SK-N-SH (cell line): ENCODE measurements around the gene MAD1L1.

ENCODE experiments used
- EZH2phosphoT487 ChIP-seq: fragments of 200-600 bp; sonication (generic); IDR thresholded peaks from 2 replicates; pipeline ENCODE4 v1.6.1; 2017; ENCODE audit warnings: low read depth, mixed run types, mild to moderate bottlenecking, antibody characterized with exemption, moderate library complexity, borderline replicate concordance
- FOXJ3 ChIP-seq: sonication (generic); formaldehyde crosslinking; IDR thresholded peaks from 2 replicates; pipeline ENCODE4 v1.5.1; 2020; ENCODE audit warnings: mild to moderate bottlenecking, missing genetic modification reagents
- GABPA ChIP-seq: IDR thresholded peaks from 2 replicates; pipeline ENCODE4 v1.4.0; 2012; ENCODE audit warnings: low read depth, mild to moderate bottlenecking
- NFIC ChIP-seq: IDR thresholded peaks from 2 replicates; pipeline ENCODE4 v1.4.0; 2012; ENCODE audit warnings: borderline replicate concordance
- NRF1 ChIP-seq: IDR thresholded peaks from 2 replicates; pipeline ENCODE4 v1.6.1; 2012; ENCODE audit warnings: low read depth, mild to moderate bottlenecking, low read length
- POLR2AphosphoS5 ChIP-seq: IDR thresholded peaks from 2 replicates; pipeline ENCODE4 v1.6.1; 2012; ENCODE audit warnings: low read depth, low read length
- SIN3A ChIP-seq: IDR thresholded peaks from 2 replicates; pipeline ENCODE4 v1.6.1; 2012; ENCODE audit warnings: low read depth, mild to moderate bottlenecking, low read length, moderate library complexity, borderline replicate concordance
- TAF1 ChIP-seq: IDR thresholded peaks from 2 replicates; pipeline ENCODE4 v1.6.1; 2012; ENCODE audit warnings: low read depth, mild to moderate bottlenecking, low read length, moderate library complexity, borderline replicate concordance
- YY1 ChIP-seq: IDR thresholded peaks from 2 replicates; pipeline ENCODE4 v1.4.0; 2012; ENCODE audit warnings: low read depth, mild to moderate bottlenecking
- TF ChIP-seq, protein P1 (sequence below): fragments of 200-600 bp; sonication (generic); IDR thresholded peaks from 2 replicates; pipeline ENCODE4 v1.6.1; 2017; ENCODE audit warnings: antibody characterized with exemption, mild to moderate bottlenecking, moderate library complexity
- TF ChIP-seq, protein P2 (sequence below): IDR thresholded peaks from 2 replicates; pipeline ENCODE4; 2012
- TF ChIP-seq, protein P3 (sequence below): fragments of 150-350 bp; IDR thresholded peaks from 2 replicates; pipeline ENCODE4 v1.6.1; 2017; ENCODE audit warnings: antibody characterized with exemption, low read length, low read depth, borderline replicate concordance
- TF ChIP-seq, protein P4 (sequence below): IDR thresholded peaks from 2 replicates; pipeline ENCODE4 v1.6.1; 2012; ENCODE audit warnings: mild to moderate bottlenecking, low read depth, low read length, moderate library complexity

DNA sequence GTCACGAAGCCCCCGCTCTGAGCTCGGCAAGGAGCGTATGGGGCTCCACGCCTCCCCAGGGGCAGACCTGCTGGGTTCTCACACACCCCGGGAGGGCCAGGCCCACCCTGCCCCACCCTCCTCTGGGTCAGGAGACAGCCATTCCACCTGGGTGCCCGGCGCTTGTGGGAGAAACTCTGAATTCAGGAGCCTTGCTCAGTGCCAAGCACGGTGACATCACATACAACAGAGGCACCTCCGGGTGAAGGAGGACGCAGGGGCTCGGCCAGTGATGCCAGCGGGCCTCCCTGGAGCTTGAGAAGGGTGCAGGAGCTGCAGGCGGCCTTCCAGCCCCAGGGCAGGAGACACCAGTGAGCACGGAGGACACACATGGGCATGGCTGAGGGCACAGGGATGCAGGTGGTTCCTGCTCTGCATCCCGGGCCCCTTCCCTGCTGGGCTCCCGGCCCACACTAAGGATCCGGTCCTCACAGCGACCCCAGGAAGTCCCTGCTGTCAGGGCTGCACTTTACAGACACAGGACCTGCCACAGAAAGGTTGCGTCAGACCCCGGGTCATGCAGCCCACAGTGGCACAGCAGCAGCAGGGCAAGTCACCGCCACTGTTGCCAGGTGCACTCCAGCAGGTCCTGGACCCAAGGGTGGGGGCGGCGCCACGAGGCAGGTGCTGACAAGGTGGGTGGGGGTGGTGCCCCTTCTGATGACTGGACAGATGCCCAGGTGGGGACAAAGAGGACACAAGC is 108.0 kb downstream of the MAD1L1 start:
- TF ChIP-seq GABPA (no peak), NFIC (no peak), EZH2phosphoT487 (no peak), TAF1 (no peak), POLR2AphosphoS5 (no peak), FOXJ3 (CRISPR knock-in tag) (no peak; the same call in 1 of the 2 replicates), SIN3A (no peak), YY1 (no peak), NRF1 (no peak)
- TF ChIP-seq, protein P1, sequence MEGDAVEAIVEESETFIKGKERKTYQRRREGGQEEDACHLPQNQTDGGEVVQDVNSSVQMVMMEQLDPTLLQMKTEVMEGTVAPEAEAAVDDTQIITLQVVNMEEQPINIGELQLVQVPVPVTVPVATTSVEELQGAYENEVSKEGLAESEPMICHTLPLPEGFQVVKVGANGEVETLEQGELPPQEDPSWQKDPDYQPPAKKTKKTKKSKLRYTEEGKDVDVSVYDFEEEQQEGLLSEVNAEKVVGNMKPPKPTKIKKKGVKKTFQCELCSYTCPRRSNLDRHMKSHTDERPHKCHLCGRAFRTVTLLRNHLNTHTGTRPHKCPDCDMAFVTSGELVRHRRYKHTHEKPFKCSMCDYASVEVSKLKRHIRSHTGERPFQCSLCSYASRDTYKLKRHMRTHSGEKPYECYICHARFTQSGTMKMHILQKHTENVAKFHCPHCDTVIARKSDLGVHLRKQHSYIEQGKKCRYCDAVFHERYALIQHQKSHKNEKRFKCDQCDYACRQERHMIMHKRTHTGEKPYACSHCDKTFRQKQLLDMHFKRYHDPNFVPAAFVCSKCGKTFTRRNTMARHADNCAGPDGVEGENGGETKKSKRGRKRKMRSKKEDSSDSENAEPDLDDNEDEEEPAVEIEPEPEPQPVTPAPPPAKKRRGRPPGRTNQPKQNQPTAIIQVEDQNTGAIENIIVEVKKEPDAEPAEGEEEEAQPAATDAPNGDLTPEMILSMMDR, result no peak
- TF ChIP-seq, protein P2, sequence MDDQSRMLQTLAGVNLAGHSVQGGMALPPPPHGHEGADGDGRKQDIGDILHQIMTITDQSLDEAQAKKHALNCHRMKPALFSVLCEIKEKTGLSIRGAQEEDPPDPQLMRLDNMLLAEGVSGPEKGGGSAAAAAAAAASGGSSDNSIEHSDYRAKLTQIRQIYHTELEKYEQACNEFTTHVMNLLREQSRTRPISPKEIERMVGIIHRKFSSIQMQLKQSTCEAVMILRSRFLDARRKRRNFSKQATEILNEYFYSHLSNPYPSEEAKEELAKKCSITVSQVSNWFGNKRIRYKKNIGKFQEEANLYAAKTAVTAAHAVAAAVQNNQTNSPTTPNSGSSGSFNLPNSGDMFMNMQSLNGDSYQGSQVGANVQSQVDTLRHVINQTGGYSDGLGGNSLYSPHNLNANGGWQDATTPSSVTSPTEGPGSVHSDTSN, result no peak
- TF ChIP-seq, protein P3, sequence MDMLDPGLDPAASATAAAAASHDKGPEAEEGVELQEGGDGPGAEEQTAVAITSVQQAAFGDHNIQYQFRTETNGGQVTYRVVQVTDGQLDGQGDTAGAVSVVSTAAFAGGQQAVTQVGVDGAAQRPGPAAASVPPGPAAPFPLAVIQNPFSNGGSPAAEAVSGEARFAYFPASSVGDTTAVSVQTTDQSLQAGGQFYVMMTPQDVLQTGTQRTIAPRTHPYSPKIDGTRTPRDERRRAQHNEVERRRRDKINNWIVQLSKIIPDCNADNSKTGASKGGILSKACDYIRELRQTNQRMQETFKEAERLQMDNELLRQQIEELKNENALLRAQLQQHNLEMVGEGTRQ, result no peak
- TF ChIP-seq, protein P4, sequence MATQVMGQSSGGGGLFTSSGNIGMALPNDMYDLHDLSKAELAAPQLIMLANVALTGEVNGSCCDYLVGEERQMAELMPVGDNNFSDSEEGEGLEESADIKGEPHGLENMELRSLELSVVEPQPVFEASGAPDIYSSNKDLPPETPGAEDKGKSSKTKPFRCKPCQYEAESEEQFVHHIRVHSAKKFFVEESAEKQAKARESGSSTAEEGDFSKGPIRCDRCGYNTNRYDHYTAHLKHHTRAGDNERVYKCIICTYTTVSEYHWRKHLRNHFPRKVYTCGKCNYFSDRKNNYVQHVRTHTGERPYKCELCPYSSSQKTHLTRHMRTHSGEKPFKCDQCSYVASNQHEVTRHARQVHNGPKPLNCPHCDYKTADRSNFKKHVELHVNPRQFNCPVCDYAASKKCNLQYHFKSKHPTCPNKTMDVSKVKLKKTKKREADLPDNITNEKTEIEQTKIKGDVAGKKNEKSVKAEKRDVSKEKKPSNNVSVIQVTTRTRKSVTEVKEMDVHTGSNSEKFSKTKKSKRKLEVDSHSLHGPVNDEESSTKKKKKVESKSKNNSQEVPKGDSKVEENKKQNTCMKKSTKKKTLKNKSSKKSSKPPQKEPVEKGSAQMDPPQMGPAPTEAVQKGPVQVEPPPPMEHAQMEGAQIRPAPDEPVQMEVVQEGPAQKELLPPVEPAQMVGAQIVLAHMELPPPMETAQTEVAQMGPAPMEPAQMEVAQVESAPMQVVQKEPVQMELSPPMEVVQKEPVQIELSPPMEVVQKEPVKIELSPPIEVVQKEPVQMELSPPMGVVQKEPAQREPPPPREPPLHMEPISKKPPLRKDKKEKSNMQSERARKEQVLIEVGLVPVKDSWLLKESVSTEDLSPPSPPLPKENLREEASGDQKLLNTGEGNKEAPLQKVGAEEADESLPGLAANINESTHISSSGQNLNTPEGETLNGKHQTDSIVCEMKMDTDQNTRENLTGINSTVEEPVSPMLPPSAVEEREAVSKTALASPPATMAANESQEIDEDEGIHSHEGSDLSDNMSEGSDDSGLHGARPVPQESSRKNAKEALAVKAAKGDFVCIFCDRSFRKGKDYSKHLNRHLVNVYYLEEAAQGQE, result no peak
